Measurements from ENCODE around the gene ZBTB7C.

- no peak for TF ChIP-seq RCOR1 (IDR thresholded peaks at IDR 0.05; ENCODE audit: insufficient replicate concordance, low read length)
- no peak for TF ChIP-seq CTCF (conservative IDR thresholded peaks at IDR 0.05; ENCODE audit: low read depth, low read length)
- TF ChIP-seq RFX5 (IDR thresholded peaks at IDR 0.05; ENCODE audit: low read depth, low read length), result no peak
- TF ChIP-seq RAD21 (IDR thresholded peaks at IDR 0.05; ENCODE audit: low read length), result no peak
- no peak for TF ChIP-seq NFE2L2 (IDR thresholded peaks at IDR 0.05; ENCODE audit: low read depth, low read length)
- no peak for TF ChIP-seq POLR2A (IDR thresholded peaks at IDR 0.05; ENCODE audit: low read depth, low read length)
- TF ChIP-seq MAFK (IDR thresholded peaks at IDR 0.05; ENCODE audit: low read depth, low read length), result no peak
- TF ChIP-seq CEBPB (IDR thresholded peaks at IDR 0.05; ENCODE audit: low read depth, low read length), result no peak
- TF ChIP-seq USF2 (IDR thresholded peaks at IDR 0.05; ENCODE audit: low read depth, low read length), result no peak
- TF ChIP-seq MAZ (IDR thresholded peaks at IDR 0.05; ENCODE audit: borderline replicate concordance, low read depth, low read length), result no peak
- TF ChIP-seq ELK1 (IDR thresholded peaks at IDR 0.05; ENCODE audit: borderline replicate concordance, low read depth, low read length), result no peak
- TF ChIP-seq SMC3 (IDR thresholded peaks at IDR 0.05; ENCODE audit: low read depth, low read length), result no peak
- TF ChIP-seq CHD1 (IDR thresholded peaks at IDR 0.05; ENCODE audit: low read depth, low read length), result no peak
Measured at GRCh38 chr18:48452861-48453323, 43.7 kb upstream of the ZBTB7C start.
